OCI-M1 (cell line): ENCODE data around the gene SND1.

ENCODE experiments used
- DNase-seq: peaks from one replicate; lab custom pipeline; 2025; lab: John Stamatoyannopoulos, UW

SND1 gene

GRCh38 chr7:127651556-127652332 is at the start of gene SND1:
Gene SND1, plus strand, starts transcription at chr7:127652194. Its CDS starts 180 bp downstream, at chr7:127652374.
- peak; percentile 97 for DNase-seq

GRCh38 chr7:127608446-127608845 is 43.5 kb upstream of the SND1 start:
- no peak for DNase-seq

GRCh38 chr7:127609297-127609696 is 42.7 kb upstream of the SND1 start:
- DNase-seq, result no peak

GRCh38 chr7:127612263-127612662 is 39.7 kb upstream of the SND1 start:
- DNase-seq, result no peak

GRCh38 chr7:127616724-127617123 is 35.3 kb upstream of the SND1 start:
- DNase-seq, result no peak

GRCh38 chr7:127618042-127618441 is 34.0 kb upstream of the SND1 start, which contains the start of gene PAX4:
Gene PAX4, minus strand, starts transcription at chr7:127618142. Its CDS starts 2,214 bp downstream, at chr7:127615928.
- DNase-seq, result no peak

- DNase-seq, result no peak
These were observed 33.2 kb upstream of the SND1 start for GRCh38 chr7:127618775-127619174.

- no peak for DNase-seq
These were observed 32.2 kb upstream of the SND1 start for GRCh38 chr7:127619681-127620405.

- DNase-seq, result peak; percentile 5
These were observed 31.4 kb upstream of the SND1 start for GRCh38 chr7:127620406-127621233.

GRCh38 chr7:127625331-127625730 is 26.7 kb upstream of the SND1 start:
- no peak for DNase-seq

GRCh38 chr7:127628445-127628844 is 23.5 kb upstream of the SND1 start:
- DNase-seq, result no peak

GRCh38 chr7:127629268-127629854 is 22.6 kb upstream of the SND1 start:
- peak; percentile 5 for DNase-seq

- DNase-seq, result no peak
These were observed 19.6 kb upstream of the SND1 start for GRCh38 chr7:127632276-127632910.

GRCh38 chr7:127635659-127636285 is 16.2 kb upstream of the SND1 start:
- no peak for DNase-seq

GRCh38 chr7:127638197-127638596 is 13.8 kb upstream of the SND1 start:
- no peak for DNase-seq

- no peak for DNase-seq
These were observed 7.5 kb upstream of the SND1 start for GRCh38 chr7:127644484-127644883.

GRCh38 chr7:127647636-127648035 is 4.4 kb upstream of the SND1 start:
- no peak for DNase-seq

- DNase-seq, result peak; percentile 3
These were observed 3.0 kb upstream of the SND1 start for GRCh38 chr7:127648986-127649385.

GRCh38 chr7:127650847-127651555 is 993 bp upstream of the SND1 start:
- no peak for DNase-seq
